Stimulated activated CD8-positive, alpha-beta memory T cell treated with anti-CD3 and anti-CD28 coated beads, Interleukin-7, amount 100 ng/mL, for 4 hours (primary cell): ENCODE measurements around the gene SLC1A7.

Experiments used
- DNase-seq, 2 donors: peaks; one replicate each; pipeline ENCODE4 v3.0.0-alpha.2; 2020; ENCODE audit warnings: low read depth in 2 of 2

SLC1A7 gene

DNA sequence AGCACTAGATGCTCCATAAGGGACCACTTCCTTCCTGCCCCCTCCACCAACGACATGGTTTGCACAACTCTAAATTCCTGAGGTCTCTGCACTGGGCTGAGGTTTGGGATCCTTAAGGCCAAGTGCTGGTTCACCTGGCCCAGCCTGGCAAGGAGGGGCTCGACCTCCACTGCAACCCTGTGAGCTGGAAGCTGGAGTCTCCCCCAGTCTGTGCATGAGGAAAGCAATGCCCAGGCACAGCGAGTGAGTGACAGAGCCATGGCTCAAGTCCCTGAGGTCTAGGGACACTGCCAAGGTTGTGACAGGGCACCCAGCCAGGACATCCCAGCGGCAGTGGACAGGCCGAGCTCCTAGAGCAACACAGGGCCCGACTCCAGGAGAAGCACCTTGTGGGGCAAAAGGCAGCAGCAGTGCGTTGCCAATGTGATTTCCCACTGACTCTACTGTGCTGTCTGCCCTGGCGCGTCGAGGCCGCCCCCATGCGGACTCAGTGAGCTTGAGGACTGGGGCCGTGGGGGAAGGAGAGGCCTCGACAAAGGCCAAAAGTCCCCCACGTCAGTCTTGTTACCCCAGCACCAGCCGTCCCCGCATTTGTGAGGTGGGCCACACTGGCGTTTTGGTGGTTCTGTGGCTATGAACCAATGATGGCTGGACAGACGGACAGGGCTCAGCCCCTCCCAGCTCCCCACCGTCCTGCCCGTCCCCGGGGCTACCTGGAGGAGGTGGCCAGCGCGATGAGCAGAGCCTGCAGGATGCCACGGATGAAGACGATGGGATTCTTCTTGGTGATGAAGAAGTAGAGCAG, 50.4 kb downstream of the SLC1A7 start:
- no peak for DNase-seq

DNA sequence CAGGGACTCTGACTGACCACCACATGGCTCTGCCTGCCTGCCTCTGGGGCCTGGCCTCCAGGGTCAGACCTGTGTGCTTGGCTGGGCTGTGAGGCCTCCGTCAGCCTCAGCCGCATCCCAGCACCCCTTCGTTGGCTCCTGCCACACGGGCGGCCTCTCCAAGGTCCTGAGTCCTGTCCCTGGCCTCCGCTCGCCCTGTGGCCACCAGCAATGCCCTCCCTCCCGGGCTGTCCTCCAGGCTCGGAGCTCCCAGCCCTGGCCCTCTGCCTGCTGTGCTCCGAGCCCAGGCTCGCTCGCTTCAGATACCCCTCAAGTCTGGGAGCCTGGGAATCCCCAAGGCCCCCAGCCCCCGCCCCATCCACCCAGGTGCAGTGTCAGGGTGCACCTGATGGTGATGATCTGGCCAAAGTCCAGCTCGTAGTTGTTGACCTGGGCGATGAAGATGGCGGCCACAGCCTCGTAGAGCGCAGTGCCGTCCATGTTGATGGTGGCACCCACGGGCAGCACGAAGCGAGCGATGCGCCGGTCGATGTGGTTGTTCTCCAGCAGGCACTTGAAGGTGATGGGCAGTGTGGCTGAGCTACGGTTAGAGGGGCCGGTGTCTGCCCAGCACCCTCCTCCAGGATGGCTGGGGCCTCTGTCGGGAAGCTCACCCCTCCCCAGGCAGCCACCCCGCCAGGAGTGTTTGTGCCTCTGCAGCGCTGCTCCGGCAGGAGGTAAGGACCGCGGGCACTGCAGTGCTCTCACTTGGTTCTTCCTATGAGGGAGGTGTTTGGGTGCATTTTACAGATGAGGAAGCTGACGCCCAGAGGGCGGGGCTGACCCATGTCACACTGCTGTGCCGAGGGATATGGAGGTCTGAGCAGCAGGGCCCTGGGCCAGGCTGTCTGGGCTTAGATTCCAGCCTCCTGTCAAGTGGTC, 52.0 kb downstream of the SLC1A7 start:
- no peak for DNase-seq

- no peak for DNase-seq
Measured at GRCh38 chr1:53089478-53090226, 52.8 kb downstream of the SLC1A7 start.

GRCh38 chr1:53088616-53089300, 53.7 kb downstream of the SLC1A7 start:
- DNase-seq, result no peak

- DNase-seq, result no peak
Measured at GRCh38 chr1:53087332-53088285, 54.8 kb downstream of the SLC1A7 start.

- DNase-seq, result no peak
Measured at GRCh38 chr1:53086491-53087070, 55.9 kb downstream of the SLC1A7 start.

DNA sequence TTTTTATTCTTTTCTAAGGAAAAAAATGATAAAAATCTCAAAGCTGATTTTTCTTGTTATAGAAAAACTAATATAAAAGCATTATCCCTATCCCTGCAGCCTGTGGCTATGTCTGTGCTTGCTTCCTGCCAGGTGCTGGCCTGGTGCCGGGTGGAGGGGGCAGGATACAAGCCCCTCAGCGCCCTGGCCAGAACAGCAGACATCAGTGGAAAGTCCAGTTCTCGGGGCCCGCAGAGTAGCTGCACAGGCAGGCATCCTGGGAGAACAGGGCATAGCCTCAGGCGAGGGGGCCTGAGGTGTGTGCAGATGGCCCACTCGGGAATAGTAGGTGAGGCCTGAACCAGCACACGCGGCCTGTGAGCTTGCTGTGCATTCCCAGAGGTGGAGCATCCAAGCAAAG, 57.0 kb downstream of the SLC1A7 start:
- DNase-seq, result no peak

GRCh38 chr1:53084589-53084971, 57.9 kb downstream of the SLC1A7 start:
- no peak for DNase-seq

DNA sequence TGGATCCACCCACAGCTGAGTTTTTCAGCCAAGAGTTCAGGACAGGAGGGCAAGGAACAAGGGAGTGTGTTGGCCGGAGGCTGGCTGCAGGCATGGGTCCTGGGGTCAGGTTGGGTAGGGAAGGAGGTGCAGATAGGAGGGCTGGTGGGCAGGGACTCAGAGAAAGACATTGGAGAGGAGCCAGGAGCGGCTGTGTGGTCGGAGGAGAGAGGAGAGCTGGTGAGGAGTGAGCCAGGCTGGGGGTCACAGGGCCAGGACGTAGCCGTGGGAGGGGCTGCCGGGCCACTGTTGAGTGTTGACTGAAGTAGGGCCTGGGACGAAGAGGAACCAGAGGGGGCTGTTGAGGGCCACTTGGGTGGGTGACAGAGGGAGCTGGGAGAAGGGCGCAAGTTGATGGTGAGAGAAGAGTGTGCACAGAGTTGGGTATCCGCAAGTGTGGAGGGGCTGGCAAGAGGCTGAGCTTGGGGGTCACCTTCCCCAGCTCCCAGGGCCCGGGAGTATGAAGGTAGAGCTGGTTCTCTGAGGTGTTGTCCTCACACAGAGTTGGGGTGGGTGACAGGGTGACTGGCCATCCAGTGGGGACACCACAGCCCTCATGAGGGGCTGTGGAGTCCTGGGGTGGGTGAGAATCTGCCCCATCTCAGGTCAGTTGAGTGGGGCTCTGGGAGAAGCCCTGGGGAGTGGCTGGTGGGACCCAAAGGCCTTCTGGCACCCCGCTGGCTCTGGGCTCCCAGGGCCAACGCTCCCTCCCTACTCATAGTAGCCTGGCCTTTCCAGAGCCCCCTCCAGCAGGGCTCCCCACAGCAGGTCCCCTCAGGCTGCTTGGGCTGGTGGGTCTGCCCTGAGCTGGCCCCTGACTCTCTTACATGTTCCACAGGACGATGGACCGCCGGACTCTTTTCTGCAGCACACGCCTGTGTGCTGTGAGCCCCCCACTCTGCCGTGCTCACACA, 58.5 kb downstream of the SLC1A7 start:
- no peak for DNase-seq

- DNase-seq, result no peak
Measured at GRCh38 chr1:53082826-53083455, 59.5 kb downstream of the SLC1A7 start.

DNA sequence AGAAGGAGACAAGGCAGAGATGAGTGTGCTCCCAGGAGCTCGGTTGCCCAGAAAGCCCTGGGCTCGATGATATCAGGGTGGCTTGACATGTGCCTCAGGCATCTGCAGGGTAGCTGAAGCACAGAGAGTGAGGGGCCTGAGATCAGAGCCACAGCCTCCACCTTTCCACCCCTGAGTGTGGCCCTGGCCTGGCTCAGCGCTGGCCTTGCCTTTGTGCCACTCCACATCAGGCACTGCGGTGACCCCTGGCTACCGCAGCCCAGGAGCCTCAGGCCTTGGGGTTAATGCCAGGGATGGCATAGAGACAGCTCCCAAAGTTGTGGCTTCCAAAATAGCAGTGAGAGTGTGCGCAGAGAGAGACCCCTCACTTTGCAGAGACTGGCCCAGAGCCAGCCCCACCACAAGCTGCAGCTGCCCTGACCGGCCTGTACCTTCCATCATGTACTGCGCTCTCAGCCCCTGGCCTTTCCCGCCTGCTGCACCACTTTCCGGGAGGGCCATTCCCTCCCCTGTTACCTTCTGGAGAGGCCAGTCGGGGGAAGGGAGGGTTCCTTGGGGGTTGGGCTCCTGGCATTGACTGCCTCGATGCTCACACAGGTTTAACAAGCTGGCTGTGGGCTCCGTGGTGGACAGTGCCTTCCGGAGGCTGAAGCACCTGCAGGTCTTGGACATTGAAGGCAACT, 60.9 kb downstream of the SLC1A7 start:
- no peak for DNase-seq

GRCh38 chr1:53080769-53081168, 61.7 kb downstream of the SLC1A7 start:
- DNase-seq, result no peak

DNA sequence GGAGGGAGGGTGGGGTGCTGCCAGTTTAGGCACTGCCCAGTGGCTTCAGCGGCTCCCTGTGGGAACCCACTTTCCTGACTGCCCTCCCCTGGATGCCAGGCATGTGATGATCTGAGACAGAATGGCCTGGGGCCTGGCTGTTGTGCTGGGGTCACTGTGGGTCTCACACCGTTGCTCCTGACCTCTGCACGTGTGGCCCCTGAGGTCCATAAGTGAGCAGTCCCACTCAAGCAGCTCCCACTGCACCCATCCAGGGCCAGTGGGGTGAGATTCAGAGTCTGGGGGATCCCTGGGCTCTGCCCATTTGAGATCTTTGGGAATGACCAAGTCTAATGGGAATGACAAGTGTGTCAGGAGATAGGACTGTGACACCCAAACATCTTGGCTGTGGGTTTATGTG, 62.4 kb downstream of the SLC1A7 start:
- DNase-seq, result no peak

- no peak for DNase-seq
Measured at GRCh38 chr1:53079251-53079650, 63.2 kb downstream of the SLC1A7 start.

DNA sequence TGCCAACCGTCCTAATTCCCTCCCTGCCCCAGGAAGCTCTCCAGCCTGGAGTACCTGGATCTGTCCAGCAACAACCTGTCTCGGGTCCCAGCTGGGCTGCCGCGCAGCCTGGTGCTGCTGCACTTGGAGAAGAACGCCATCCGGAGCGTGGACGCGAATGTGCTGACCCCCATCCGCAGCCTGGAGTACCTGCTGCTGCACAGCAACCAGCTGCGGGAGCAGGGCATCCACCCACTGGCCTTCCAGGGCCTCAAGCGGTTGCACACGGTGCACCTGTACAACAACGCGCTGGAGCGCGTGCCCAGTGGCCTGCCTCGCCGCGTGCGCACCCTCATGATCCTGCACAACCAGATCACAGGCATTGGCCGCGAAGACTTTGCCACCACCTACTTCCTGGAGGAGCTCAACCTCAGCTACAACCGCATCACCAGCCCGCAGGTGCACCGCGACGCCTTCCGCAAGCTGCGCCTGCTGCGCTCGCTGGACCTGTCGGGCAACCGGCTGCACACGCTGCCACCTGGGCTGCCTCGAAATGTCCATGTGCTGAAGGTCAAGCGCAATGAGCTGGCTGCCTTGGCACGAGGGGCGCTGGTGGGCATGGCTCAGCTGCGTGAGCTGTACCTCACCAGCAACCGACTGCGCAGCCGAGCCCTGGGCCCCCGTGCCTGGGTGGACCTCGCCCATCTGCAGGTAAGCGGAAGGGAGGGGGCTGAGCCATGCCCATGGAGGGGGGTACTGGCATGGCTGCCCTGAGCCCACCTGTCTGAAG, 63.9 kb downstream of the SLC1A7 start:
- no peak for DNase-seq

- no peak for DNase-seq
Measured at GRCh38 chr1:53077599-53077965, 64.9 kb downstream of the SLC1A7 start.
